ENCODE results near the gene CHAD. TPM values are rescaled to one million over a fixed set of nuclear protein-coding genes. Genes with fewer than 3 reads are reported as not detected.
"Not testable (repeated sequence)": the region's sequence is repeated elsewhere in the genome, so short reads cannot be mapped to it uniquely, and the experiment has no call there.

The CHAD gene
- total and polyA plus RNA-seq, 7 donors: 3.7 to 7.2 (median 4.4) TPM; not detected in 4

- 81 to 95% methylated on average over 4 of the region's 4 CpGs for WGBS, 2 donors
- Histone ChIP-seq H3K9me3 (no peaks in the 10 kb centered on the region), H3K4me3 (no peak overlapping the region), H3K4me1 (peaks cover 0 to 10% (median 6%) of the 10 kb centered on the region in 4 donors), H3K36me3 (peaks cover 0 to 7% (median 0%) of the 10 kb centered on the region in 4 donors), H3K27ac (no peak overlapping the region), H3K27me3 (no peaks in the 10 kb centered on the region)
- intact Hi-C loops (cut with DNase I): no loop called here
- DNase-seq: no peak
- TF ChIP-seq POLR2AphosphoS5 (IDR thresholded peaks at IDR 0.05) (no peak), POLR2A (IDR thresholded peaks at IDR 0.05) (no peak), CTCF (IDR thresholded peaks at IDR 0.05) (no peak), EP300 (IDR thresholded peaks at IDR 0.05) (no peak)
These were observed 36.4 kb downstream of the CHAD start for GRCh38 chr17:50432125-50432762.

GRCh38 chr17:50430821-50431618 lies 37.7 kb downstream of the CHAD start:
- H3K9me3 ChIP-seq: no peaks in the 10 kb centered on the region
- peaks cover 0 to 7% (median 0%) of the 10 kb centered on the region in 4 donors for H3K36me3 ChIP-seq
- no peak for DNase-seq
- no peaks in the 10 kb centered on the region for H3K27me3 ChIP-seq
- peaks cover 0 to 21% (median 16%) of the 10 kb centered on the region in 4 donors for H3K4me1 ChIP-seq
- intact Hi-C loops (cut with DNase I): no loop called here
- TF ChIP-seq CTCF (IDR thresholded peaks at IDR 0.05) (no peak), POLR2A (IDR thresholded peaks at IDR 0.05) (no peak), EP300 (IDR thresholded peaks at IDR 0.05) (no peak), POLR2AphosphoS5 (IDR thresholded peaks at IDR 0.05) (no peak)
- H3K27ac ChIP-seq: no peak overlapping the region
- no peak overlapping the region for H3K4me3 ChIP-seq
- 50 to 77% methylated on average over 4 of the region's 4 CpGs for WGBS, 2 donors

GRCh38 chr17:50429793-50430192 lies 38.9 kb downstream of the CHAD start:
- Histone ChIP-seq H3K4me3 (no peak overlapping the region), H3K4me1 (peaks cover 0 to 30% (median 24%) of the 10 kb centered on the region in 4 donors), H3K27ac (no peak overlapping the region), H3K9me3 (no peaks in the 10 kb centered on the region), H3K36me3 (peaks cover 0 to 7% (median 0%) of the 10 kb centered on the region in 4 donors), H3K27me3 (no peaks in the 10 kb centered on the region)
- intact Hi-C loops (cut with DNase I): no loop called here
- TF ChIP-seq EP300 (IDR thresholded peaks at IDR 0.05): no peak
- no peak for TF ChIP-seq CTCF (IDR thresholded peaks at IDR 0.05)
- TF ChIP-seq POLR2AphosphoS5 (IDR thresholded peaks at IDR 0.05): no peak
- TF ChIP-seq POLR2A (IDR thresholded peaks at IDR 0.05): no peak
- WGBS, 2 donors: 58 to 83% methylated on average over 4 of the region's 4 CpGs
- no peak for DNase-seq

- WGBS, 2 donors: 39 to 80% methylated on average over 7 of the region's 7 CpGs
- intact Hi-C loops (cut with DNase I): no loop called here
These were observed 39.8 kb downstream of the CHAD start for GRCh38 chr17:50428831-50429424.

GRCh38 chr17:50428126-50428525 lies 40.6 kb downstream of the CHAD start:
- WGBS, 2 donors: 66 to 86% methylated on average over 6 of the region's 6 CpGs
- H3K27ac ChIP-seq, DNase-seq: not testable (repeated sequence)

More at GRCh38 chr17:50428831-50429424, 39.8 kb downstream of the CHAD start:
- no peak overlapping the region for H3K4me3 ChIP-seq
- H3K36me3 ChIP-seq: peaks cover 0 to 7% (median 0%) of the 10 kb centered on the region in 4 donors
- no peak for DNase-seq
- no peaks in the 10 kb centered on the region for H3K27me3 ChIP-seq
- H3K9me3 ChIP-seq: no peaks in the 10 kb centered on the region
- H3K27ac ChIP-seq: no peak overlapping the region
- TF ChIP-seq POLR2AphosphoS5 (IDR thresholded peaks at IDR 0.05): no peak
- TF ChIP-seq POLR2A (IDR thresholded peaks at IDR 0.05): no peak
- no peak for TF ChIP-seq CTCF (IDR thresholded peaks at IDR 0.05)
- TF ChIP-seq EP300 (IDR thresholded peaks at IDR 0.05): no peak
- peaks cover 0 to 30% (median 24%) of the 10 kb centered on the region in 4 donors for H3K4me1 ChIP-seq

More at GRCh38 chr17:50428126-50428525, 40.6 kb downstream of the CHAD start:
- H3K27me3 ChIP-seq; intact Hi-C loops (cut with DNase I); H3K9me3 ChIP-seq; H3K36me3 ChIP-seq; H3K4me3 ChIP-seq: not testable (repeated sequence)
- peaks cover 0 to 30% (median 24%) of the 10 kb centered on the region in 4 donors for H3K4me1 ChIP-seq

Data from sigmoid colon (tissue), 7 donors.